Measurements from ENCODE around the gene KLHL15.

DNA sequence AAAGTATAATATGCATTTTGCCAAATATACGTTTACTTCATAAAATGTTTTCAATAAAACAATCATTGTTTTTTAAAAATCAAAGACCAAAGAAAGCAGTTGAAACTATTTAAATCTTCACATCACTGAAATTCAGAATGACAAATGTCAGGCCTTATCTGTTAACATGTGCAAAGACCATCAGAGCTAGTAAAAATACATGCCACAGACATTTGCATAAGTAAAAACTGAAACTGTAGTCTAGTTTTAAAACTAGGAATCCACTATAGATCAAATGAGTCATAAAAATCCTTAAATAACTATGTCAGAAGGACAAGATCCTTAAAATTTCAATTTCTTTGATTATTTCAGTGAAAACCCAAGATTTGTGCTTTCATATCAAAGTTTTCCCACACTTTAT is 24.8 kb downstream of the KLHL15 start:
- TF ChIP-seq, protein P1, sequence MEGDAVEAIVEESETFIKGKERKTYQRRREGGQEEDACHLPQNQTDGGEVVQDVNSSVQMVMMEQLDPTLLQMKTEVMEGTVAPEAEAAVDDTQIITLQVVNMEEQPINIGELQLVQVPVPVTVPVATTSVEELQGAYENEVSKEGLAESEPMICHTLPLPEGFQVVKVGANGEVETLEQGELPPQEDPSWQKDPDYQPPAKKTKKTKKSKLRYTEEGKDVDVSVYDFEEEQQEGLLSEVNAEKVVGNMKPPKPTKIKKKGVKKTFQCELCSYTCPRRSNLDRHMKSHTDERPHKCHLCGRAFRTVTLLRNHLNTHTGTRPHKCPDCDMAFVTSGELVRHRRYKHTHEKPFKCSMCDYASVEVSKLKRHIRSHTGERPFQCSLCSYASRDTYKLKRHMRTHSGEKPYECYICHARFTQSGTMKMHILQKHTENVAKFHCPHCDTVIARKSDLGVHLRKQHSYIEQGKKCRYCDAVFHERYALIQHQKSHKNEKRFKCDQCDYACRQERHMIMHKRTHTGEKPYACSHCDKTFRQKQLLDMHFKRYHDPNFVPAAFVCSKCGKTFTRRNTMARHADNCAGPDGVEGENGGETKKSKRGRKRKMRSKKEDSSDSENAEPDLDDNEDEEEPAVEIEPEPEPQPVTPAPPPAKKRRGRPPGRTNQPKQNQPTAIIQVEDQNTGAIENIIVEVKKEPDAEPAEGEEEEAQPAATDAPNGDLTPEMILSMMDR (IDR thresholded peaks at IDR 0.05; ENCODE audit: borderline replicate concordance, extremely low read depth, low read length, poor library complexity, severe bottlenecking): no peak
- no peak for TF ChIP-seq EZH2 (IDR thresholded peaks at IDR 0.05; ENCODE audit: borderline replicate concordance, low read depth, low read length, severe bottlenecking)

All from DND-41 (cell line).